Astrocyte of the spinal cord (primary cell): Measurements from ENCODE around the gene PIGR.

ENCODE experiments used
- DNase-seq: peaks from one replicate; pipeline ENCODE4 v3.0.0; 2011; ENCODE audit warnings: low read depth, low spot score
- H3K4me3 ChIP-seq: 2 replicates; pipeline ENCODE4 v1.5.1; 2011; ENCODE audit warnings: low read depth, mild to moderate bottlenecking, low read length, moderate library complexity
- in situ Hi-C: cut with HindIII; loops from 2 replicates; pipeline ENCODE4 v1.10.0; 2017; ENCODE audit warnings: low sequenced_read_pairs
- TF ChIP-seq, protein P1 (sequence below): IDR thresholded peaks from 2 replicates; pipeline ENCODE4 v1.5.1; 2012; ENCODE audit warnings: low read depth, mild to moderate bottlenecking, low read length, inconsistent platforms

The PIGR gene

DNA sequence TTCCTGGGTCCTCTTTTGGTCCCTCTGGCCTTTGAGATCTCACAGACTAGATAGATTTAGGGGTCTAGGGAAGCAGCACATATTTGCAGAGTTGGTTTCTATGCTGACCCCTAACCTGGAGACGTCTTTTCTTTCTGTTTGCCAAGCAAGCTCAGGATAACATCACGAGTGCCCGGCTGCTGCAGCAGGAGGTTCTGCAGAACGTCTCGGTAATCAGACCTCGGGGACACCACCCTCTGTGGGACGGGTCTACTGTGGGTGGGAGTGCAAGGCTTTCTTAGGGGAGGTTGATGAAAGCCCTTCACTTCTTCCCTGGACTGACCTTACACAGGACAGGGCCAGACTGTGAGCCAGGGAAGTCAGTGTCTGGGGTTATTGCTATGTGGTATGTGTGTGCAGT lies 46.1 kb downstream of the PIGR start:
- in situ Hi-C loops = no loop called here
- TF ChIP-seq, protein P1, sequence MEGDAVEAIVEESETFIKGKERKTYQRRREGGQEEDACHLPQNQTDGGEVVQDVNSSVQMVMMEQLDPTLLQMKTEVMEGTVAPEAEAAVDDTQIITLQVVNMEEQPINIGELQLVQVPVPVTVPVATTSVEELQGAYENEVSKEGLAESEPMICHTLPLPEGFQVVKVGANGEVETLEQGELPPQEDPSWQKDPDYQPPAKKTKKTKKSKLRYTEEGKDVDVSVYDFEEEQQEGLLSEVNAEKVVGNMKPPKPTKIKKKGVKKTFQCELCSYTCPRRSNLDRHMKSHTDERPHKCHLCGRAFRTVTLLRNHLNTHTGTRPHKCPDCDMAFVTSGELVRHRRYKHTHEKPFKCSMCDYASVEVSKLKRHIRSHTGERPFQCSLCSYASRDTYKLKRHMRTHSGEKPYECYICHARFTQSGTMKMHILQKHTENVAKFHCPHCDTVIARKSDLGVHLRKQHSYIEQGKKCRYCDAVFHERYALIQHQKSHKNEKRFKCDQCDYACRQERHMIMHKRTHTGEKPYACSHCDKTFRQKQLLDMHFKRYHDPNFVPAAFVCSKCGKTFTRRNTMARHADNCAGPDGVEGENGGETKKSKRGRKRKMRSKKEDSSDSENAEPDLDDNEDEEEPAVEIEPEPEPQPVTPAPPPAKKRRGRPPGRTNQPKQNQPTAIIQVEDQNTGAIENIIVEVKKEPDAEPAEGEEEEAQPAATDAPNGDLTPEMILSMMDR = no peak
- H3K4me3 ChIP-seq = no peak overlapping the region
- no peak for DNase-seq

DNA sequence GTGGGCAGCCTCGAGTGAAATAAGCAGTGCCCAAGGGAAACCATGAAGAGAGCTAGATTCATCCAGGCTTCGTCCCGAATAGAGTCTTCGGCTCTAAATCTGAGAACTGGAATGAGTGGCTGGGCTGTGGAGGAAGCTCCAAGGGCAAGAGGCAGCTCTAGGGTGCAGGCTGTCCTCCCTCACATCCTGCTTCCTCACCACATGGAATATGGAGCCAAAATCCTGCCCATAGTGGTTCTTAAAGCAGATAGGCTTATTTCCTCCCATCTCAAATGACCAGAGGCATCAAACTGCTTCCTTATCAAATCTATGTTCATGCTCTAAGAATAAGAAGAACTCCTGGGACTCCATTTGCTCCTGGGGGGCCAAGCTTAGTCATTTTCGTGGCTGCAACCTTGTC lies 46.5 kb downstream of the PIGR start:
- TF ChIP-seq, protein P1 = no peak
- DNase-seq = no peak
- in situ Hi-C loops = no loop called here
- no peak overlapping the region for H3K4me3 ChIP-seq

DNA sequence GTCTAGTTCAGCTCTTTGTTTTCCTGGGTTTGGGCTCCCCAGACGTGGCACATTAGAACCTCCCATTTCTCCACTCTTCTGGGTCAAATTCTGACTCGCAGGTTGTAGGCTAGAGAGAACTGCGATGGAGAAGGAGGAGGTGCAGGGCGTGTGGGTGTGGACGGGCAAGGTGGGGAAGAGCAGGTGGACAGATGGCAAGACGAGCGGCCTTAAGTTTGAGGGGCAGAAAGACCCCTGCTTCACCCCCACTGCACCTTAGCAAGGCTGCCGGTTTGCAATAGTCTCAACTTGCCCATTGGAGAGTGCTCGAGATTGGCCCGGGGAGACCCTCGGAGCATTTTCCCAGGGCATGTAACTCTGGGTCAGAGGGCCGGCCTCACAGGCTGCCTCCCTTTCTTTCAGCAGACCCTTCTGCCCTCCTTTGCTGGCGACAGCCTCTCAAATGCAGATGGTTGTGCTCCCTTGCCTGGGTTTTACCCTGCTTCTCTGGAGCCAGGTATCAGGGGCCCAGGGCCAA lies 47.3 kb downstream of the PIGR start:
- no peak for DNase-seq
- in situ Hi-C loops = no loop called here
- TF ChIP-seq, protein P1 = no peak

DNA sequence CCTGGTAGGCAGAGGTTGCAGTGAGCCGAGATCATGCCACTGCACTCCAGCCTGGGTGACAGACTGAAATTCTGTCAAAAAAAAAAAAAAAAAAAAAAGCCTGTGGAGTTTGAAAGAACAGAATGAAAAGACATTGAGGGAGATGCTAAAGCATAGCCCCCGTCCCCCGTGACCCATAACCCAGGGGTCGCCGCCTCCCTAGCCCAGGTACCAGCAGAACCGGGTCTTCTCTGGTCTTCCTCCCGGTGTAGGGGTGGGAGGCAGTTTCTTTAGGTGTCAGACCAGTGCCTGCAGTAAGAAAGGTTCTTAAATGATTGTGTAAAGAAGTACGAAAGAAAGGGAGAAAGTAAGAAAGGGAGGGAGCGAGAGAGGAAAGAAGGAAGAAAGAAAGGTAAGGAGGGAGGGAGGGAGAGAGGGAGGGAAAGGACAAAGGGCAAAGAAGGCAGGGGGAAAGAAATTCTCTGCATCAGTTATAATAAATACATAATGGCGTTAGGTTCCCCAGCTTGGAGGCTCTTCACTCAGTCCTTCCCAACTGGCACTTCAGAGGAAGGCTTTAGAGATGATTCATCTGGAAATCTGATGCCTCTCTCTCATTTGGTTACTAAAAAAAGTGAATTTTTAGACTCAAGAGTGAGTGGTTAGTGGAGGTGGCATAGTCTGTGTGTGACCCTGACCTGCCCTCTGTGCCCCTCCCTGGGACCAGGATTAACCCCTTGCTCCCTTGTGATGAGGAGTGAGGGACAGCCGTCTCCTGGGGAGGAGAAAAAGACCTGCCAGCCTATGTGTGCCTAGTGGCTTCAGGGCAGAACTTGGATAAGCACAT lies 48.0 kb downstream of the PIGR start:
- in situ Hi-C loops = no loop called here
- H3K4me3 ChIP-seq = no peak overlapping the region
- DNase-seq = peak; percentile 57
- TF ChIP-seq, protein P1 = no peak

More for the DNA sequence above, 47.3 kb downstream of the PIGR start:
- H3K4me3 ChIP-seq = no peak overlapping the region

DNA sequence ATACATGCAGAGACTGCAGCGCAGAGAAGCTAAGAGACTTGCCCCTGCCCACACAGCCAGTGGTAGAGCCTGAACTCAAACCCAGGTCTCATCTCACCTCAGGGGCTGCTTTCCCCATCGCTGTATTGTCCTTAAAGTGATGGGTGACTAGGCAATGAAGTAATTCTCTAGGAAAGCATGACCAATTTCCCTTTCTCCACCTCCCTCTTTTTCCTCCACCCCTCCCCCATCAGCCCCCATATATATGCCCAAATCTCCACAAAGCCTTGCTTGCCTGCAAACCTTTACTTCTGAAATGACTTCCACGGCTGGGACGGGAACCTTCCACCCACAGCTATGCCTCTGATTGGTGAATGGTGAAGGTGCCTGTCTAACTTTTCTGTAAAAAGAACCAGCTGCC lies 49.1 kb downstream of the PIGR start, which contains the start of gene IL24:
TSS of gene IL24 (plus strand) at position 269 of the 400 bp plus-strand sequence. CDS start 390 bp downstream, outside the sequence.
- H3K4me3 ChIP-seq = no peak within 1 kb of the TSS
- TF ChIP-seq, protein P1 = no peak
- in situ Hi-C loops = no loop called here
- DNase-seq = no peak

DNA sequence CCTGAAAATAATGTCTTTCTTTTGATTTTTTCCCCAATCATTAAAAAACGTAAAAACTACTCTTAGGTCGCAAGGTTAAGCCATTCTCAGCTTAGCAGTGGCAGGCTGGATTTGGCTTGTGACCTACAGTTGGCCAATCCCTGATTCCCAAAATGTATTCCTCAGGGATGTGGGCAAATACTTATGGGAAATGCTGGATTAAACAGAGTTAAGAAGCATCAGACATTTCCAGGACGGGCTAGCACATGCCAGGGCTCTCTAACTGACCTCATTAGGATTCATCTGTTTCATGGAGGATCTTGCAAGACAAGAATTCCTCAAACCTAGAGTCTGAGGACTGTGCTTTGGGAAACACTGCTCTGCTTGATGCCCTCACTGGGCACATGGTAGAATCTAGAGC lies 50.0 kb downstream of the PIGR start:
- no peak overlapping the region for H3K4me3 ChIP-seq
- DNase-seq = no peak
- in situ Hi-C loops = no loop called here
- TF ChIP-seq, protein P1 = no peak
